Neutrophil (primary cell): ENCODE data around the gene NRXN3.

Experiments used
- H3K27ac ChIP-seq: fragments of 200-600 bp; sonication (generic); 2 replicates; pipeline ENCODE4 v1.5.1; 2016; ENCODE audit warnings: mild to moderate bottlenecking, moderate library complexity
- H3K27me3 ChIP-seq: fragments of 200-600 bp; sonication (generic); 2 replicates; pipeline ENCODE4 v1.6.0; 2016; ENCODE audit warnings: mild to moderate bottlenecking
- H3K36me3 ChIP-seq: fragments of 200-600 bp; sonication (generic); 2 replicates; pipeline ENCODE4 v1.5.1; 2017
- H3K4me1 ChIP-seq, 2 experiments: fragments of 200-600 bp in 1 of 2; sonication (generic) in 1 of 2; 1 replicate in 1 of 2; 2 replicates in 1 of 2; pipeline versions ENCODE4 v1.5.1 to v1.6.1; 2013 to 2016; ENCODE audit warnings: low read depth in 1 of 2, low read length in 1 of 2, mild to moderate bottlenecking in 1 of 2, moderate library complexity in 1 of 2; ENCODE audit not compliant: control insufficient read depth in 1 of 2, insufficient read depth in 1 of 2
- H3K4me3 ChIP-seq, 2 experiments: fragments of 200-600 bp in 1 of 2; sonication (generic) in 1 of 2; 1 replicate in 1 of 2; 2 replicates in 1 of 2; pipeline ENCODE4 v1.5.1; 2013 to 2016; ENCODE audit warnings: low read depth in 1 of 2, low read length in 1 of 2, mild to moderate bottlenecking in 1 of 2, moderate library complexity in 1 of 2
- H3K9me3 ChIP-seq: fragments of 200-600 bp; sonication (generic); 2 replicates; pipeline ENCODE4 v1.5.1; 2016
- CTCF ChIP-seq: fragments of 200-600 bp; sonication (generic); IDR thresholded peaks from 2 replicates; pipeline ENCODE4 v1.5.1; 2016; ENCODE audit warnings: antibody characterized with exemption

The NRXN3 gene

GRCh38 chr14:78253986-78254385 lies 83.8 kb downstream of the NRXN3 start:
- H3K4me1 ChIP-seq, result no peaks in the 10 kb centered on the region
- no peak for TF ChIP-seq CTCF
- H3K27ac ChIP-seq, result no peak overlapping the region
- no peaks in the 10 kb centered on the region for H3K36me3 ChIP-seq
- no peak overlapping the region for H3K4me3 ChIP-seq
- no peaks in the 10 kb centered on the region for H3K27me3 ChIP-seq
- H3K9me3 ChIP-seq, result no peaks in the 10 kb centered on the region

- H3K27ac ChIP-seq, result no peak overlapping the region
- H3K4me1 ChIP-seq, result no peaks in the 10 kb centered on the region
- no peak overlapping the region for H3K4me3 ChIP-seq
- no peaks in the 10 kb centered on the region for H3K27me3 ChIP-seq
- H3K9me3 ChIP-seq, result no peaks in the 10 kb centered on the region
- TF ChIP-seq CTCF, result no peak
- no peaks in the 10 kb centered on the region for H3K36me3 ChIP-seq
Measured at GRCh38 chr14:78254911-78255461, 84.8 kb downstream of the NRXN3 start.

GRCh38 chr14:78259831-78260230 lies 89.7 kb downstream of the NRXN3 start:
- Histone ChIP-seq H3K4me3 (no peak overlapping the region), H3K9me3 (no peaks in the 10 kb centered on the region), H3K27ac (no peak overlapping the region), H3K27me3 (no peaks in the 10 kb centered on the region), H3K36me3 (no peaks in the 10 kb centered on the region), H3K4me1 (no peaks in the 10 kb centered on the region)
- TF ChIP-seq CTCF, result no peak

- no peak overlapping the region for H3K4me3 ChIP-seq
- no peak overlapping the region for H3K27ac ChIP-seq
- H3K36me3 ChIP-seq, result no peaks in the 10 kb centered on the region
- H3K9me3 ChIP-seq, result no peaks in the 10 kb centered on the region
- no peaks in the 10 kb centered on the region for H3K4me1 ChIP-seq
- H3K27me3 ChIP-seq, result no peaks in the 10 kb centered on the region
- TF ChIP-seq CTCF, result no peak
Measured at GRCh38 chr14:78278464-78279250, 108.5 kb downstream of the NRXN3 start.

DNA sequence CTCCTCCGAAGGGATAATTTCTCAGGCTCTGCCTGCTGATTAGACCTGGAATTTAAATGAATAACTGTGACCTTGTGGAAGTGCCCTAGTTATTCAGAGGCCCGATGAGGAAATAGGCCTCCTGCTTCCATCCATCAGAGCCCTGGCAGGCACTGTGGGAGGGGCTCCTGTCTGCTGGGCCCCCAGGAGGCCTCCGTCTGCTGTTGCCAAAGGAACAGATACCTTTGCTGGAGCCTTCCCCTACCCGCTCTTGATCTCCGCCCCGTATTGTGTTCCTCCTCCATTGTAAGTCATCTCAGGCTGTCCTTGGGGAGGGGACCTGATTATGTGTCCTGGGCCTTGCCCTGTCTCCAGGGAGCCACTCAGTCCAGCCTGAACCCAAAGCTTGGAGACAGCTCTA lies 112.3 kb downstream of the NRXN3 start:
- H3K9me3 ChIP-seq, result no peaks in the 10 kb centered on the region
- no peaks in the 10 kb centered on the region for H3K27me3 ChIP-seq
- TF ChIP-seq CTCF, result no peak
- H3K4me1 ChIP-seq, result no peaks in the 10 kb centered on the region
- H3K27ac ChIP-seq, result no peak overlapping the region
- no peak overlapping the region for H3K4me3 ChIP-seq
- no peaks in the 10 kb centered on the region for H3K36me3 ChIP-seq
